Neuronal stem cell (in vitro differentiated cells): ENCODE results near the gene KCNN2.

Source experiments
- DNase-seq: peaks from one replicate; pipeline ENCODE4 v3.0.0-alpha.2; 2013; ENCODE audit warnings: low spot score
- H2AFZ ChIP-seq: one replicate; pipeline ENCODE4 v1.6.1; 2013; ENCODE audit warnings: mild to moderate bottlenecking, low read length, inconsistent platforms
- H2AK5ac ChIP-seq: 2 replicates; pipeline ENCODE4 v1.6.1; 2013; ENCODE audit warnings: low read depth, mild to moderate bottlenecking, inconsistent platforms, low read length, moderate library complexity, mixed read lengths
- H2BK120ac ChIP-seq: 2 replicates; pipeline ENCODE4 v1.6.1; 2013; ENCODE audit warnings: low read depth, mild to moderate bottlenecking, inconsistent platforms, low read length, moderate library complexity, mixed read lengths
- H2BK12ac ChIP-seq: one replicate; pipeline ENCODE4 v1.6.1; 2013; ENCODE audit warnings: low read length, inconsistent platforms
- H2BK15ac ChIP-seq: 2 replicates; pipeline ENCODE4 v1.6.1; 2013; ENCODE audit warnings: mild to moderate bottlenecking, low read length, inconsistent platforms, mixed read lengths
- H2BK5ac ChIP-seq: one replicate; pipeline ENCODE4 v1.6.1; 2013; ENCODE audit warnings: inconsistent platforms, mild to moderate bottlenecking, low read length, moderate library complexity
- H3K14ac ChIP-seq: one replicate; pipeline ENCODE4 v1.6.1; 2013; ENCODE audit warnings: low read length, inconsistent platforms
- H3K18ac ChIP-seq: 2 replicates; pipeline ENCODE4 v1.6.1; 2013; ENCODE audit warnings: low read length, inconsistent platforms
- H3K23ac ChIP-seq: 2 replicates; pipeline ENCODE4 v1.6.1; 2013; ENCODE audit warnings: low read depth, mild to moderate bottlenecking, mixed read lengths, low read length, inconsistent platforms; ENCODE audit not compliant: poor library complexity
- H3K27ac ChIP-seq: replicated peaks from 3 replicates; pipeline ENCODE4 v1.5.1; 2013; ENCODE audit warnings: low read length, inconsistent platforms
- H3K27me3 ChIP-seq, 3 experiments: 2 replicates each; pipeline ENCODE4 v1.6.1; 2013; ENCODE audit warnings: low read length in 3 of 3, mild to moderate bottlenecking in 2 of 3, inconsistent platforms in 1 of 3, low read depth in 1 of 3, mixed read lengths in 1 of 3, moderate library complexity in 1 of 3; ENCODE audit not compliant: control insufficient read depth in 3 of 3, insufficient read depth in 3 of 3
- H3K36me3 ChIP-seq, 2 donors: replicated peaks in 1 of 2; 2 replicates each; pipeline ENCODE4 v1.6.1; 2013; ENCODE audit warnings: low read length in 2 of 2; ENCODE audit not compliant: control insufficient read depth in 2 of 2, insufficient read depth in 2 of 2
- H3K4ac ChIP-seq: 2 replicates; pipeline ENCODE4 v1.6.1; 2013; ENCODE audit warnings: inconsistent platforms, mild to moderate bottlenecking, low read length, moderate library complexity
- H3K4me1 ChIP-seq, 2 donors: 1 replicate in 1 of 2; 2 replicates in 1 of 2; pipeline ENCODE4 v1.6.1; 2013; ENCODE audit warnings: low read length in 2 of 2, low read depth in 1 of 2; ENCODE audit not compliant: control insufficient read depth in 2 of 2, insufficient read depth in 1 of 2
- H3K4me2 ChIP-seq: one replicate; pipeline ENCODE4 v1.6.1; 2013; ENCODE audit warnings: mild to moderate bottlenecking, low read length, inconsistent platforms; ENCODE audit not compliant: insufficient read depth, poor library complexity, severe bottlenecking
- H3K4me3 ChIP-seq, 2 donors: 2 replicates each; pipeline ENCODE4 v1.5.1; 2013; ENCODE audit warnings: low read length in 2 of 2, mild to moderate bottlenecking in 2 of 2, inconsistent platforms in 1 of 2, moderate library complexity in 1 of 2
- H3K79me1 ChIP-seq: one replicate; pipeline ENCODE4 v1.6.1; 2013; ENCODE audit warnings: low read depth, mild to moderate bottlenecking, inconsistent platforms, low read length, moderate library complexity
- H3K9ac ChIP-seq: one replicate; pipeline ENCODE4 v1.6.1; 2013; ENCODE audit warnings: mild to moderate bottlenecking, low read depth, low read length, inconsistent platforms; ENCODE audit not compliant: poor library complexity
- H3K9me3 ChIP-seq, 2 donors: replicated peaks in 1 of 2; 2 replicates each; pipeline versions ENCODE3 to v1.6.1; 2013; ENCODE audit warnings: low read length in 2 of 2, mild to moderate bottlenecking in 2 of 2, inconsistent platforms in 1 of 2, low read depth in 1 of 2, mixed read lengths in 1 of 2, moderate library complexity in 1 of 2; ENCODE audit not compliant: control insufficient read depth in 2 of 2, insufficient read depth in 1 of 2
- H4K8ac ChIP-seq: one replicate; pipeline ENCODE4 v1.6.1; 2013; ENCODE audit warnings: low read depth, mild to moderate bottlenecking, inconsistent platforms, low read length, moderate library complexity
- H4K91ac ChIP-seq: one replicate; pipeline ENCODE4 v1.6.1; 2013; ENCODE audit warnings: low read length, low read depth, mild to moderate bottlenecking, inconsistent platforms; ENCODE audit not compliant: poor library complexity
- WGBS, 2 donors: extraction: QIAGEN DNeasy Blood & Tissue Kit; methylation state at CpG; one replicate each; pipeline ENCODE4 v1.1.7; 2013; ENCODE audit warnings: missing lambda C conversion rate in 2 of 2, mixed read lengths in 1 of 2; ENCODE audit not compliant: insufficient read length in 2 of 2, insufficient replicate concordance in 1 of 2; ENCODE audit errors: extremely low coverage in 2 of 2; 5-methylcytosine and 5-hydroxymethylcytosine counted together

KCNN2 gene

GRCh38 chr5:114450437-114450836 lies 88.6 kb downstream of the KCNN2 start:
- Histone ChIP-seq H2AK5ac (no peak overlapping the region), H3K14ac (no peak overlapping the region), H3K36me3 (no peaks in the 10 kb centered on the region), H2BK5ac (no peak overlapping the region), H3K4me3 (no peak overlapping the region), H4K91ac (no peak overlapping the region), H2BK120ac (no peak overlapping the region), H3K9me3 (no peaks in the 10 kb centered on the region), H4K8ac (no peak overlapping the region), H2BK15ac (no peak overlapping the region), H3K23ac (no peak overlapping the region), H3K27me3 (no peaks in the 10 kb centered on the region), H3K9ac (no peak overlapping the region), H3K4me2 (no peak overlapping the region), H3K4ac (no peak overlapping the region), H3K18ac (no peak overlapping the region), H3K27ac (no peak overlapping the region), H3K4me1 (peaks cover 0 to 2% of the 10 kb centered on the region in 2 donors), H3K79me1 (peaks cover 2% of the 10 kb centered on the region), H2AFZ (no peak overlapping the region), H2BK12ac (no peak overlapping the region)
- no CpG with 5 or more reads among the region's 3 CpGs for WGBS, 2 donors
- DNase-seq = no peak

GRCh38 chr5:114458726-114459125 lies 96.9 kb downstream of the KCNN2 start:
- H2BK5ac ChIP-seq = no peak overlapping the region

GRCh38 chr5:114467171-114467570 lies 105.3 kb downstream of the KCNN2 start:
- Histone ChIP-seq H3K27me3 (no peaks in the 10 kb centered on the region), H3K4me1 (peaks cover 0 to 2% of the 10 kb centered on the region in 2 donors), H4K8ac (no peak overlapping the region), H3K23ac (no peak overlapping the region), H4K91ac (no peak overlapping the region), H3K4me2 (no peak overlapping the region), H2BK15ac (no peak overlapping the region), H2BK120ac (no peak overlapping the region), H3K18ac (no peak overlapping the region), H3K4me3 (no peak overlapping the region), H3K36me3 (no peaks in the 10 kb centered on the region), H2AFZ (no peak overlapping the region), H3K14ac (no peak overlapping the region), H3K9me3 (no peaks in the 10 kb centered on the region), H3K27ac (no peak overlapping the region), H2BK12ac (no peak overlapping the region), H3K4ac (no peak overlapping the region), H3K9ac (no peak overlapping the region), H3K79me1 (no peaks in the 10 kb centered on the region), H2BK5ac (no peak overlapping the region), H2AK5ac (no peak overlapping the region)
- no CpG with 5 or more reads among the region's 5 CpGs for WGBS, 2 donors
- no peak for DNase-seq

More at GRCh38 chr5:114458726-114459125, 96.9 kb downstream of the KCNN2 start:
- Histone ChIP-seq H3K4me2 (no peak overlapping the region), H2AFZ (no peak overlapping the region), H3K4ac (no peak overlapping the region), H3K27me3 (no peaks in the 10 kb centered on the region), H2AK5ac (no peak overlapping the region), H4K91ac (no peak overlapping the region), H3K9ac (no peak overlapping the region), H3K4me1 (no peaks in the 10 kb centered on the region), H3K9me3 (no peaks in the 10 kb centered on the region), H3K4me3 (no peak overlapping the region), H4K8ac (no peak overlapping the region), H3K18ac (no peak overlapping the region), H3K36me3 (no peaks in the 10 kb centered on the region), H2BK15ac (no peak overlapping the region), H3K79me1 (no peaks in the 10 kb centered on the region), H3K14ac (no peak overlapping the region), H3K23ac (no peak overlapping the region), H2BK120ac (no peak overlapping the region), H2BK12ac (no peak overlapping the region), H3K27ac (no peak overlapping the region)
- WGBS, 2 donors = no CpG with 5 or more reads among the region's 5 CpGs
- no peak for DNase-seq

GRCh38 chr5:114467729-114468128 lies 105.9 kb downstream of the KCNN2 start:
- no peak overlapping the region for H2BK120ac ChIP-seq
- no peak overlapping the region for H3K9ac ChIP-seq
- H4K91ac ChIP-seq = no peak overlapping the region
- H3K9me3 ChIP-seq = no peaks in the 10 kb centered on the region
- no peak overlapping the region for H3K14ac ChIP-seq
- no peaks in the 10 kb centered on the region for H3K79me1 ChIP-seq
- WGBS, 2 donors = no CpG with 5 or more reads among the region's 3 CpGs
- H3K4me2 ChIP-seq = no peak overlapping the region
- H4K8ac ChIP-seq = no peak overlapping the region
- no peak overlapping the region for H3K4me3 ChIP-seq
- H3K4me1 ChIP-seq = peaks cover 0 to 2% of the 10 kb centered on the region in 2 donors
- no peak overlapping the region for H2AK5ac ChIP-seq
- no peaks in the 10 kb centered on the region for H3K27me3 ChIP-seq
- no peak overlapping the region for H3K23ac ChIP-seq
- no peak overlapping the region for H2BK12ac ChIP-seq
- H2AFZ ChIP-seq = no peak overlapping the region
- H3K36me3 ChIP-seq = no peaks in the 10 kb centered on the region
- no peak for DNase-seq
- H3K27ac ChIP-seq = no peak overlapping the region
- H3K4ac ChIP-seq = no peak overlapping the region
- no peak overlapping the region for H3K18ac ChIP-seq
- H2BK5ac ChIP-seq = no peak overlapping the region
- H2BK15ac ChIP-seq = no peak overlapping the region
